HepG2 (cell line): ENCODE results near the gene EIF3L. TPM values are rescaled to one million over a fixed set of nuclear protein-coding genes. Genes with fewer than 3 reads are reported as not detected.
A peak's percentile ranks its signal among the peaks of the same experiment; 100 is the strongest.

Experiments
- AHR ChIP-seq: IDR thresholded peaks from 2 replicates; pipeline ENCODE4 v1.6.1; 2018; ENCODE audit warnings: missing genetic modification reagents, missing compliant biosample characterization
- CEBPG ChIP-seq: IDR thresholded peaks from 2 replicates; pipeline ENCODE4 v1.6.1; 2016
- GABPB1 ChIP-seq: IDR thresholded peaks from 2 replicates; pipeline ENCODE4 v1.6.1; 2016; ENCODE audit warnings: mild to moderate bottlenecking, missing genetic modification reagents, moderate library complexity, missing compliant biosample characterization
- HMG20A ChIP-seq: IDR thresholded peaks from 2 replicates; pipeline ENCODE4 v1.6.1; 2016; ENCODE audit warnings: borderline replicate concordance
- KDM2A ChIP-seq: sonication (generic); formaldehyde crosslinking; IDR thresholded peaks from 2 replicates; pipeline ENCODE4 v1.4.0; 2020; ENCODE audit warnings: low read depth, missing genetic modification reagents, borderline replicate concordance
- ZBTB38 ChIP-seq: sonication (generic); formaldehyde crosslinking; IDR thresholded peaks from 2 replicates; pipeline ENCODE4 v1.5.1; 2020; ENCODE audit warnings: mild to moderate bottlenecking, missing genetic modification reagents
- ZC3H13 ChIP-seq: sonication (generic); formaldehyde crosslinking; IDR thresholded peaks from 2 replicates; pipeline ENCODE4 v1.8.1; 2023; ENCODE audit warnings: mild to moderate bottlenecking, missing genetic modification reagents, moderate library complexity
- ZNF720 ChIP-seq: sonication (generic); formaldehyde crosslinking; IDR thresholded peaks from 2 replicates; pipeline ENCODE4 v1.4.0; 2020; ENCODE audit warnings: missing genetic modification reagents
- polyA plus RNA-seq, 8 experiments: library from polyadenylated mRNA; depleted of rRNA in 3 of 8; stranded (reverse) in 7 of 8; unstranded in 1 of 8; fragments of >200 nt; fragmentation: Illumina TruSeq in 4 of 8; extraction: Trizol in 4 of 8; gene quantifications; 2 replicates each; pipeline versions ENCODE4 v1.2.1 to v1.2.3, GENCODE V29; 2011 to 2016; ENCODE audit warnings: low read depth in 4 of 8, missing spikeins in 1 of 8, mixed read lengths in 1 of 8; ENCODE audit not compliant: insufficient read depth in 1 of 8
- total RNA-seq, 5 experiments: library from RNA; depleted of rRNA; stranded (reverse); fragments of >200 nt; fragmentation: Illumina TruSeq; extraction: Trizol; gene quantifications; 2 replicates each; pipeline ENCODE4 v1.2.3, GENCODE V29; 2016; ENCODE audit warnings: low read depth in 1 of 5
- TF ChIP-seq, protein P1 (sequence below): IDR thresholded peaks from 2 replicates; pipeline ENCODE4 v1.6.1; 2016; ENCODE audit warnings: mild to moderate bottlenecking, missing biosample characterization, missing genetic modification reagents
- TF ChIP-seq, protein P2 (sequence below): sonication (generic); formaldehyde crosslinking; IDR thresholded peaks from 2 replicates; pipeline ENCODE4; 2020; ENCODE audit warnings: missing genetic modification reagents, mild to moderate bottlenecking, borderline replicate concordance
- TF ChIP-seq, protein P3 (sequence below): sonication (generic); formaldehyde crosslinking; IDR thresholded peaks from 2 replicates; pipeline ENCODE4 v1.4.0; 2020; ENCODE audit warnings: mild to moderate bottlenecking, missing genetic modification reagents
- TF ChIP-seq, protein P4 (sequence below): sonication (generic); formaldehyde crosslinking; IDR thresholded peaks from 2 replicates; pipeline ENCODE4 v1.5.0; 2020; ENCODE audit warnings: mild to moderate bottlenecking, missing genetic modification reagents
- TF ChIP-seq, protein P5 (sequence below): sonication (generic); formaldehyde crosslinking; conservative IDR thresholded peaks from 2 replicates; pipeline ENCODE4 v1.8.1; 2023; ENCODE audit warnings: missing genetic modification reagents
- TF ChIP-seq, protein P6 (sequence below): sonication (generic); formaldehyde crosslinking; IDR thresholded peaks from 2 replicates; pipeline ENCODE4 v1.8.0; 2022; ENCODE audit warnings: mild to moderate bottlenecking, missing genetic modification reagents

EIF3L gene
- total and polyA plus RNA-seq, 2 of the 13 experiments (the other 11 are each of a cell fraction or from before 2014, with no cell fraction given), result 514 to 793 TPM

DNA sequence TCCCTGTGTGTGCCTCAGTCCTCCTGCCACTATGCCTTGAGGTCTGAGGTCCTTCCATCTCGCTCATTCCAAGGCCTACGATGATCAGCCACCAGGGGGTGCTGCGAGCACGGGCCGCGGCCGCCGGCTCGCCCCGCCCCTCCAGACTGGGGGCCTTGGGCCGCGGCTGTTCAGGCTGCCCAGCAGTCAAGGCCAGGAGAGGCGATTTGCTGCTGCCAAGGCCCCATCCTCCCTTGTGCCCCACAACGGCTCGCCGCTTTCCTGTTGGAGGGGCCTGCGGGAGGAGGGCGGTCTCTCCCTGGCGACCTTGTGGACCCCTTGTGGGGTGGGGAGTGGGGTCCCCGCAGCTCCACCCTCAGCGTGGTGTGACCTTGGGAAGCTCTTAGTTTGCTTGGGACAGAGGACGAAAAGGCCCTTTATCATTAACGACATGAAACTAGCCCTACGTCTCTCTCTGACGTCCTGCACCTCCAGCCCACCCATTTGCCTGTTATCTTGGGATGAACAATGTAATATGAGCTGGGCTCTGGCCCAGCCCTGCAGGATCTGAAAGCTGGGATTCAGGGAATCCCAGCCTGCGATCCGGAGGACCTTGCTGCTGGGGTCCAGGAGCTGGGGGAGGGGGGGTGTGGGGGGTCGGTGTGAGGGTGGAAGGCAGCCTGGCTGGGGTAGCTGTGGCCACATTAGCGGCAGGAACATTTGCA lies 31.4 kb upstream of the EIF3L start (continued):
- TF ChIP-seq ZNF720 (CRISPR knock-in tag) (no peak), GABPB1 (peak; percentile 80), KDM2A (CRISPR knock-in tag) (peak; percentile 95), CEBPG (CRISPR knock-in tag) (peak; percentile 39; the same call in 1 of the 2 replicates), ZBTB38 (CRISPR knock-in tag) (peak; percentile 87), ZC3H13 (CRISPR knock-in tag) (0 out of 2 replicates have a peak, but pooled peaks have one; percentile 34), HMG20A (CRISPR knock-in tag) (no peak; the same call in 1 of the 2 replicates), AHR (0 out of 2 replicates have a peak, but pooled peaks have one; percentile 50)
- TF ChIP-seq, protein P1, sequence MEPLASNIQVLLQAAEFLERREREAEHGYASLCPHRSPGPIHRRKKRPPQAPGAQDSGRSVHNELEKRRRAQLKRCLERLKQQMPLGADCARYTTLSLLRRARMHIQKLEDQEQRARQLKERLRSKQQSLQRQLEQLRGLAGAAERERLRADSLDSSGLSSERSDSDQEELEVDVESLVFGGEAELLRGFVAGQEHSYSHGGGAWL (CRISPR knock-in tag), result peak; percentile 44; the same call in 1 of the 2 replicates
- TF ChIP-seq, protein P2, sequence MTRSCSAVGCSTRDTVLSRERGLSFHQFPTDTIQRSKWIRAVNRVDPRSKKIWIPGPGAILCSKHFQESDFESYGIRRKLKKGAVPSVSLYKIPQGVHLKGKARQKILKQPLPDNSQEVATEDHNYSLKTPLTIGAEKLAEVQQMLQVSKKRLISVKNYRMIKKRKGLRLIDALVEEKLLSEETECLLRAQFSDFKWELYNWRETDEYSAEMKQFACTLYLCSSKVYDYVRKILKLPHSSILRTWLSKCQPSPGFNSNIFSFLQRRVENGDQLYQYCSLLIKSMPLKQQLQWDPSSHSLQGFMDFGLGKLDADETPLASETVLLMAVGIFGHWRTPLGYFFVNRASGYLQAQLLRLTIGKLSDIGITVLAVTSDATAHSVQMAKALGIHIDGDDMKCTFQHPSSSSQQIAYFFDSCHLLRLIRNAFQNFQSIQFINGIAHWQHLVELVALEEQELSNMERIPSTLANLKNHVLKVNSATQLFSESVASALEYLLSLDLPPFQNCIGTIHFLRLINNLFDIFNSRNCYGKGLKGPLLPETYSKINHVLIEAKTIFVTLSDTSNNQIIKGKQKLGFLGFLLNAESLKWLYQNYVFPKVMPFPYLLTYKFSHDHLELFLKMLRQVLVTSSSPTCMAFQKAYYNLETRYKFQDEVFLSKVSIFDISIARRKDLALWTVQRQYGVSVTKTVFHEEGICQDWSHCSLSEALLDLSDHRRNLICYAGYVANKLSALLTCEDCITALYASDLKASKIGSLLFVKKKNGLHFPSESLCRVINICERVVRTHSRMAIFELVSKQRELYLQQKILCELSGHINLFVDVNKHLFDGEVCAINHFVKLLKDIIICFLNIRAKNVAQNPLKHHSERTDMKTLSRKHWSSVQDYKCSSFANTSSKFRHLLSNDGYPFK (CRISPR knock-in tag), result peak; percentile 66; the same call in 1 of the 2 replicates
- TF ChIP-seq, protein P3, sequence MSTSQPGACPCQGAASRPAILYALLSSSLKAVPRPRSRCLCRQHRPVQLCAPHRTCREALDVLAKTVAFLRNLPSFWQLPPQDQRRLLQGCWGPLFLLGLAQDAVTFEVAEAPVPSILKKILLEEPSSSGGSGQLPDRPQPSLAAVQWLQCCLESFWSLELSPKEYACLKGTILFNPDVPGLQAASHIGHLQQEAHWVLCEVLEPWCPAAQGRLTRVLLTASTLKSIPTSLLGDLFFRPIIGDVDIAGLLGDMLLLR, result no peak; the same call in 1 of the 2 replicates
- TF ChIP-seq, protein P4, sequence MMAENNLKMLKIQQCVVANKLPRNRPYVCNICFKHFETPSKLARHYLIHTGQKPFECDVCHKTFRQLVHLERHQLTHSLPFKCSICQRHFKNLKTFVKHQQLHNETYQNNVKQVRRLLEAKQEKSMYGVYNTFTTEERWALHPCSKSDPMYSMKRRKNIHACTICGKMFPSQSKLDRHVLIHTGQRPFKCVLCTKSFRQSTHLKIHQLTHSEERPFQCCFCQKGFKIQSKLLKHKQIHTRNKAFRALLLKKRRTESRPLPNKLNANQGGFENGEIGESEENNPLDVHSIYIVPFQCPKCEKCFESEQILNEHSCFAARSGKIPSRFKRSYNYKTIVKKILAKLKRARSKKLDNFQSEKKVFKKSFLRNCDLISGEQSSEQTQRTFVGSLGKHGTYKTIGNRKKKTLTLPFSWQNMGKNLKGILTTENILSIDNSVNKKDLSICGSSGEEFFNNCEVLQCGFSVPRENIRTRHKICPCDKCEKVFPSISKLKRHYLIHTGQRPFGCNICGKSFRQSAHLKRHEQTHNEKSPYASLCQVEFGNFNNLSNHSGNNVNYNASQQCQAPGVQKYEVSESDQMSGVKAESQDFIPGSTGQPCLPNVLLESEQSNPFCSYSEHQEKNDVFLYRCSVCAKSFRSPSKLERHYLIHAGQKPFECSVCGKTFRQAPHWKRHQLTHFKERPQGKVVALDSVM (CRISPR knock-in tag), result peak; percentile 67
- TF ChIP-seq, protein P5, sequence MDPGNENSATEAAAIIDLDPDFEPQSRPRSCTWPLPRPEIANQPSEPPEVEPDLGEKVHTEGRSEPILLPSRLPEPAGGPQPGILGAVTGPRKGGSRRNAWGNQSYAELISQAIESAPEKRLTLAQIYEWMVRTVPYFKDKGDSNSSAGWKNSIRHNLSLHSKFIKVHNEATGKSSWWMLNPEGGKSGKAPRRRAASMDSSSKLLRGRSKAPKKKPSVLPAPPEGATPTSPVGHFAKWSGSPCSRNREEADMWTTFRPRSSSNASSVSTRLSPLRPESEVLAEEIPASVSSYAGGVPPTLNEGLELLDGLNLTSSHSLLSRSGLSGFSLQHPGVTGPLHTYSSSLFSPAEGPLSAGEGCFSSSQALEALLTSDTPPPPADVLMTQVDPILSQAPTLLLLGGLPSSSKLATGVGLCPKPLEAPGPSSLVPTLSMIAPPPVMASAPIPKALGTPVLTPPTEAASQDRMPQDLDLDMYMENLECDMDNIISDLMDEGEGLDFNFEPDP (CRISPR knock-in tag), result no peak
- TF ChIP-seq, protein P6, sequence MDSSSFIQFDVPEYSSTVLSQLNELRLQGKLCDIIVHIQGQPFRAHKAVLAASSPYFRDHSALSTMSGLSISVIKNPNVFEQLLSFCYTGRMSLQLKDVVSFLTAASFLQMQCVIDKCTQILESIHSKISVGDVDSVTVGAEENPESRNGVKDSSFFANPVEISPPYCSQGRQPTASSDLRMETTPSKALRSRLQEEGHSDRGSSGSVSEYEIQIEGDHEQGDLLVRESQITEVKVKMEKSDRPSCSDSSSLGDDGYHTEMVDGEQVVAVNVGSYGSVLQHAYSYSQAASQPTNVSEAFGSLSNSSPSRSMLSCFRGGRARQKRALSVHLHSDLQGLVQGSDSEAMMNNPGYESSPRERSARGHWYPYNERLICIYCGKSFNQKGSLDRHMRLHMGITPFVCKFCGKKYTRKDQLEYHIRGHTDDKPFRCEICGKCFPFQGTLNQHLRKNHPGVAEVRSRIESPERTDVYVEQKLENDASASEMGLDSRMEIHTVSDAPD (CRISPR knock-in tag), result no peak
